T-cell (primary cell): ENCODE data around the gene UFSP2. TPM values are rescaled to one million over a fixed set of nuclear protein-coding genes. Genes with fewer than 3 reads are reported as not detected.

Experiments
- ATAC-seq, 4 experiments: fragments of 200-7000 bp in 3 of 4; fragments of 150-1000 bp in 1 of 4; cut with Tn5 transposase; replicated peaks in 1 of 4; 1 replicate in 3 of 4; 2 replicates in 1 of 4; pipeline ENCODE4 v1.10.0; 2021; ENCODE audit warnings: moderate library complexity in 3 of 4, mild to moderate bottlenecking in 2 of 4, moderate number of reproducible peaks in 1 of 4
- CTCF ChIA-PET, 2 donors: fragments of 300-600 bp; sonication (Branson Sonifier 250); formaldehyde crosslinking; loops; one replicate each; lab custom pipeline; 2022; ENCODE audit warnings: antibody characterized with exemption in 2 of 2; lab: Charles Lee
- POLR2A ChIA-PET, 2 donors: fragments of 300-600 bp; sonication (Branson Sonifier 250); formaldehyde crosslinking; loops; one replicate each; lab custom pipeline; 2022; ENCODE audit warnings: antibody characterized with exemption in 2 of 2; lab: Charles Lee
- DNase-seq, 35 experiments: peaks; one replicate each; pipeline versions ENCODE4 v3.0.0 to v3.0.0-alpha.2; 2013 to 2023
- H3K27ac ChIP-seq: one replicate; pipeline ENCODE4 v1.5.1; 2013; ENCODE audit warnings: low read length
- H3K27me3 ChIP-seq, 2 experiments: replicated peaks in 1 of 2; 1 replicate in 1 of 2; 2 replicates in 1 of 2; pipeline versions ENCODE4 v1.6.1 to v1.7.0; 2013; ENCODE audit warnings: low read length in 1 of 2, mixed read lengths in 1 of 2; ENCODE audit not compliant: control insufficient read depth in 2 of 2, insufficient read depth in 2 of 2; ENCODE audit errors: extremely low read depth in 1 of 2
- H3K36me3 ChIP-seq, 2 donors: 1 replicate in 1 of 2; 2 replicates in 1 of 2; pipeline versions ENCODE4 v1.6.1 to v1.7.0; 2013; ENCODE audit warnings: low read length in 1 of 2; ENCODE audit not compliant: control insufficient read depth in 2 of 2, insufficient read depth in 1 of 2; ENCODE audit errors: extremely low read depth in 1 of 2
- H3K4me1 ChIP-seq, 2 experiments: 1 replicate in 1 of 2; 2 replicates in 1 of 2; pipeline versions ENCODE4 v1.6.1 to v1.7.0; 2013; ENCODE audit warnings: low read length in 2 of 2, mixed read lengths in 1 of 2; ENCODE audit not compliant: insufficient read depth in 2 of 2, control insufficient read depth in 1 of 2; ENCODE audit errors: extremely low read depth in 1 of 2
- H3K4me3 ChIP-seq, 2 donors: 1 replicate in 1 of 2; 2 replicates in 1 of 2; pipeline versions ENCODE4 v1.5.1 to v1.7.0; 2013; ENCODE audit warnings: mild to moderate bottlenecking in 2 of 2, low read length in 1 of 2, moderate library complexity in 1 of 2; ENCODE audit not compliant: control insufficient read depth in 1 of 2; ENCODE audit errors: extremely low read depth in 1 of 2
- H3K9me3 ChIP-seq: 2 replicates; pipeline ENCODE4 v1.7.0; 2013
- H3K27ac Mint-ChIP-seq, 2 donors: one replicate each; pipeline ENCODE4 v1.8.0; 2020 to 2021; ENCODE audit warnings: mild to moderate bottlenecking in 2 of 2, mixed read lengths in 2 of 2
- H3K27me3 Mint-ChIP-seq, 2 donors: one replicate each; pipeline ENCODE4 v1.8.0; 2021 to 2022; ENCODE audit warnings: mixed read lengths in 2 of 2
- H3K36me3 Mint-ChIP-seq: one replicate; pipeline ENCODE4 v1.8.0; 2021; ENCODE audit warnings: mixed read lengths
- H3K4me1 Mint-ChIP-seq, 3 donors: one replicate each; pipeline ENCODE4 v1.8.0; 2020 to 2022; ENCODE audit warnings: mixed read lengths in 3 of 3, mild to moderate bottlenecking in 1 of 3
- H3K4me3 Mint-ChIP-seq, 3 donors: one replicate each; pipeline ENCODE4 v1.8.0; 2020 to 2022; ENCODE audit warnings: mild to moderate bottlenecking in 3 of 3, mixed read lengths in 3 of 3, moderate library complexity in 3 of 3
- H3K9me3 Mint-ChIP-seq, 3 donors: one replicate each; pipeline ENCODE4 v1.8.0; 2020 to 2022; ENCODE audit warnings: mixed read lengths in 3 of 3
- WGBS: methylation state at CpG from one replicate; pipeline ENCODE4 v1.1.5; 2013; ENCODE audit warnings: missing lambda C conversion rate; ENCODE audit not compliant: insufficient coverage; 5-methylcytosine and 5-hydroxymethylcytosine counted together
- total RNA-seq, 35 experiments: library from RNA in 6 of 35; stranded (reverse) in 6 of 35; fragments of 120-200 nt in 1 of 35; gene quantifications; one replicate each; pipeline versions ENCODE4 v1.2.1 to v1.2.4 and lab custom pipeline; 2013 to 2026

UFSP2 gene
- total RNA-seq, 5 donors from 2014 or later (not counting 1 experiment from before 2014, with no cell fraction given), result 13.9 to 30.1 (median 20.3) TPM

DNA sequence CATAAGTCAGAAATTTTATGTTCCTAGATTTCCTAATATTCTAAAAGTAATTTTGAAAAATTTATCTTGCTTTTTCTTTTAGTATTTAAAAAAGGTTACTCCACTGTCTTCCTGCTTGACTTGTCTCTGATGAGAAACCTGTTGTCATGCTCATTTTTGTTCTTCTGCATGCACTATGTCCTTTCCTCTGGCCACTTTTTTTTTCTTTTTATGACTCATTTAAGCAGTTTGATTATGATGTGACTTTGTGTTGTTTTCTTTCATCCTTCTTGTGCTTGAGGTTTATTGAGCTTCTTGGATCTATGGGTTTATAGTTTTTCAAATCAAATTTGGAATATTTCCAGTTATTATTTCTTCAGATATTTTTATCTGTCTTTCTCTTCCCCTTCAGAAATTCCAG, 12.0 kb upstream of the UFSP2 start:
- Mint-ChIP-seq H3K36me3 (no peaks in the 10 kb centered on the region), H3K4me1 (no peaks in the 10 kb centered on the region), H3K4me3 (no peak overlapping the region), H3K9me3 (no peaks in the 10 kb centered on the region), H3K27ac (no peak overlapping the region), H3K27me3 (no peaks in the 10 kb centered on the region)
- Histone ChIP-seq H3K27ac (no peak overlapping the region), H3K4me1 (no peaks in the 10 kb centered on the region), H3K27me3 (peaks cover 0 to 3% of the 10 kb centered on the region in 2 experiments), H3K9me3 (no peaks in the 10 kb centered on the region), H3K36me3 (no peaks in the 10 kb centered on the region), H3K4me3 (no peak overlapping the region)
- DNase-seq, result no peak
- POLR2A ChIA-PET, result interaction anchor here (0.5 to 1.1 kb wide), 5 partner anchors 9 to 19 kb away, joined by 3 to 8 read pairs (median 4); no protein-coding TSS in a partner anchor
- CTCF ChIA-PET, result no interaction called here
- ATAC-seq, result no peak

DNA sequence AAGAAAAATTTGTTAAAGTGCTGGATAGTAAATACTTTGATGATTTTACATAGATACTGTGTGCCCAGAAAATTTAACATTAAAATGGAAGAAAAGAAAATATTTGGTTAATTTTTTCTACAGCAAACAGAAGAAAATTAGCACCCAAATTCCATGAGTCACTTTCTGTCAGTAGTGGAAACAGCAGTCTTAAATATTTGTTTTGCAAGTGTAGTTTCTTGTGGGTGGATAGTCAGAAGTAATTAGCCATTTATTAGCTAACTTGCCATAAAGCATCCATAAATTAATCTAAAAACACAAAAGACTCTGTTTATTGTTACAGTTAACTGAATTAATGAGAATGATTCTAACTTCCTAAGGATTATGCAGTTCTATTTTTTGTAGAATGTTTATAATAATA, 9.7 kb upstream of the UFSP2 start:
- Histone ChIP-seq H3K27me3 (peaks cover 2 to 3% of the 10 kb centered on the region in 2 experiments), H3K4me1 (no peaks in the 10 kb centered on the region), H3K9me3 (no peaks in the 10 kb centered on the region), H3K27ac (no peak overlapping the region), H3K36me3 (no peaks in the 10 kb centered on the region), H3K4me3 (no peak overlapping the region)
- no peaks in the 10 kb centered on the region for H3K4me1 Mint-ChIP-seq
- H3K27ac Mint-ChIP-seq, result no peak overlapping the region
- no peak for DNase-seq
- H3K36me3 Mint-ChIP-seq, result no peaks in the 10 kb centered on the region
- no peaks in the 10 kb centered on the region for H3K9me3 Mint-ChIP-seq
- CTCF ChIA-PET, result no interaction called here
- H3K27me3 Mint-ChIP-seq, result peaks cover 0 to 4% of the 10 kb centered on the region in 2 donors
- POLR2A ChIA-PET, result no interaction called here
- ATAC-seq, result no peak
- no peak overlapping the region for H3K4me3 Mint-ChIP-seq

- Histone ChIP-seq H3K36me3 (no peaks in the 10 kb centered on the region), H3K27me3 (peaks cover 2 to 16% of the 10 kb centered on the region in 2 experiments), H3K4me3 (no peak overlapping the region), H3K27ac (no peak overlapping the region), H3K4me1 (peaks cover 7 to 15% of the 10 kb centered on the region in 2 experiments), H3K9me3 (no peaks in the 10 kb centered on the region)
- H3K27me3 Mint-ChIP-seq, result peaks cover 3 to 4% of the 10 kb centered on the region in 2 donors
- no peaks in the 10 kb centered on the region for H3K9me3 Mint-ChIP-seq
- H3K4me3 Mint-ChIP-seq, result no peak overlapping the region
- DNase-seq, result no peak
- POLR2A ChIA-PET, result interaction anchor here in 1 of 2 donors (0.9 kb wide), 1 partner anchor 22 kb away, joined by 3 read pairs; no protein-coding TSS in a partner anchor
- H3K27ac Mint-ChIP-seq, result no peak overlapping the region
- H3K4me1 Mint-ChIP-seq, result peaks cover 7 to 13% (median 8%) of the 10 kb centered on the region in 3 donors
- H3K36me3 Mint-ChIP-seq, result no peaks in the 10 kb centered on the region
- no peak for ATAC-seq
- no CpG with 5 or more reads among the region's 5 CpGs for WGBS
- CTCF ChIA-PET, result no interaction called here
Observed at GRCh38 chr4:185429660-185430059, 3.9 kb upstream of the UFSP2 start.

- H3K4me1 Mint-ChIP-seq, result peaks cover 24 to 27% (median 27%) of the 10 kb centered on the region in 3 donors
- Histone ChIP-seq H3K4me3 (no peak overlapping the region), H3K27me3 (peaks cover 2 to 13% of the 10 kb centered on the region in 2 experiments), H3K36me3 (peaks cover 0 to 2% of the 10 kb centered on the region in 2 donors), H3K27ac (no peak overlapping the region), H3K9me3 (no peaks in the 10 kb centered on the region), H3K4me1 (peaks cover 8 to 19% of the 10 kb centered on the region in 2 experiments)
- peaks cover 3 to 4% of the 10 kb centered on the region in 2 donors for H3K27me3 Mint-ChIP-seq
- CTCF ChIA-PET, result interaction anchor here (0.5 to 1.1 kb wide), 5 partner anchors 9 to 198 kb away, joined by 3 to 4 read pairs (median 4); partner anchors contain the start of gene ANKRD37 (in 1 of the 2)
- 90% methylated on average over 8 of the region's 22 CpGs for WGBS
- H3K4me3 Mint-ChIP-seq, result peak overlapping the region in 2 of 3 donors; percentile 14 to 19
- peak overlapping the region in 1 of 2 donors; percentile 31 for H3K27ac Mint-ChIP-seq
- POLR2A ChIA-PET, result no interaction called here
- ATAC-seq (no peak), DNase-seq (peak in 1 of 35 experiments; percentile 6)
- peaks cover 2% of the 10 kb centered on the region for H3K36me3 Mint-ChIP-seq
- no peaks in the 10 kb centered on the region for H3K9me3 Mint-ChIP-seq
Observed at GRCh38 chr4:185426960-185427688, 1.4 kb upstream of the UFSP2 start.

DNA sequence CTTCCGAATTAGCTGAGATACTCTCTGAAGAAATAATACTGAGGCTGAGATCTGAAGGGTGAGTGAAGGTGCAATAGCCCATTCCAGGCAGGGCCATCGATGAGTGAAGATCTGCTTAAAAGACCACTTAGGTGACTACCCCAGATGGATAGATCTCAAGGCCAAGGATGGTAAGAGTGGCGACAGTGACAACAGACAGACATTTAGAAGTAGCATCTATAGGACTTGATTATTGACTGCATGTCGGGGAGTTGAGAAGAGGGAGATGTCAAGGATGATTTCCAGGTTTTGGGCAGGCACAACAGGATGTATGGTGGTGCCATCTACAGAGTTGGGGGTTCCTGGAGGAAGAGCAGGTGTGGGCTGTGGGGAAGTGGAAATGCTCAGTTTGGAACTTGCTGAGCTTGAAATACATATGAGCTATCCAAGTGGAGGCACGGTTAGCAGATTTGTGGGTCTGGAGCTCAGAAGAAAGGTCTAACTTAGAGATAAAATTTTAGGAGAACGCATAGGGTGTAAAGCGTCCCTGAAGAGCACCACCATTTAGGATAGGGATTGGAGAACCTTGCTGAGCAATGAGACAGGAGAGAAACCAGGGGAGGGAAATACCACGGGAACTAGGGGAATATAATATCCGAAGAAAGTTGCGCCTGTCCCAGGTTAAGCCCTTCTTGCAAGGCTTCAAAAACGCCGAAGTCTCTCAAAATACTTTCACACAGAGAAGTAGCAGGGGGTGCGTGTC, 688 bp downstream of the UFSP2 start:
- H3K9me3 ChIP-seq, result no peaks in the 10 kb centered on the region
- H3K27ac Mint-ChIP-seq, result peak overlapping the region; percentile 98 to 100
- peak overlapping the region; percentile 86 to 92 (median 86) for H3K4me3 Mint-ChIP-seq
- peak in 4 of 35 experiments; percentile 3 to 42 (median 5) for DNase-seq
- ChIA-PET CTCF (interaction anchor here in 1 of 2 donors (0.5 to 2.5 kb wide), 6 partner anchors 29 to 1974 kb away, joined by 3 to 16 read pairs (median 3); partner anchors contain the start of genes ANKRD37 and LRP2BP), POLR2A (interaction anchor here (0.5 to 3.4 kb wide), 14 partner anchors 8 to 1980 kb away, joined by 3 to 51 read pairs (median 4); partner anchors contain the start of genes ANKRD37 (in 2 of the 2), LRP2BP (in 2 of the 2) and CDKN2AIP (in 1 of the 2))
- H3K27ac ChIP-seq, result peak overlapping the region; percentile 99
- peaks cover 0 to 13% of the 10 kb centered on the region in 2 experiments for H3K27me3 ChIP-seq
- H3K36me3 Mint-ChIP-seq, result peaks cover 13% of the 10 kb centered on the region
- 23% methylated on average over 8 of the region's 13 CpGs for WGBS
- no peaks in the 10 kb centered on the region for H3K9me3 Mint-ChIP-seq
- H3K4me1 ChIP-seq, result peaks cover 8 to 21% of the 10 kb centered on the region in 2 experiments
- peak overlapping the region; percentile 92 to 95 for H3K4me3 ChIP-seq
- ATAC-seq, result no peak
- H3K36me3 ChIP-seq, result peaks cover 0 to 6% of the 10 kb centered on the region in 2 donors
- peaks cover 33 to 42% (median 34%) of the 10 kb centered on the region in 3 donors for H3K4me1 Mint-ChIP-seq
- H3K27me3 Mint-ChIP-seq, result peaks cover 0 to 3% of the 10 kb centered on the region in 2 donors
